SU-DHL-6 (cell line): ENCODE measurements around the gene NNMT.

Experiments used
- EZH2phosphoT487 ChIP-seq: fragments of 200-600 bp; sonication (generic), shearing (Covaris generic); conservative IDR thresholded peaks from 2 replicates; pipeline ENCODE4 v1.6.1; 2018; ENCODE audit warnings: mild to moderate bottlenecking, antibody characterized with exemption, low read length, moderate library complexity, mixed read lengths
- TF ChIP-seq, protein P1 (sequence below): fragments of 200-600 bp; sonication (generic); IDR thresholded peaks from one replicate; pipeline ENCODE4 v1.5.1; 2017; ENCODE audit warnings: antibody characterized with exemption, mild to moderate bottlenecking, low read length, moderate library complexity; ENCODE audit not compliant: insufficient read depth, poor library complexity, severe bottlenecking

DNA sequence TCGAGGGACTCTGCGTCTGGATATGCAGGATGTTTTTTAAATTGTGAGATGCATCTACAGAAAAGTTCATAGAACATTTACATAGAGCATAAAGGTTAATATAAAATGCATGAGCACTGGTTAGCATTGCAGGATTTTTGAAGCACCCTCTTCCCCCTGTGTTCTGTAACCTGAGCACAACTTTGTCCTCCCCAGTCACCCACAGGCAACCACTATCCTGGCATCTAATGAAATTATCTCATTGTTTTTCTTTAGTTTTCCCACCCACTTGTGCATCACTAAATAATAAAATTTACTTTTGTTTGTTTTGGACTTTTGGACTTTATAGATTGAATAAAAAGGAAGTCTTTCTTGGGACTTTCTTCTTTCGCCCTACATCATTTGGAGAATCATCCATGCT lies 10.0 kb upstream of the NNMT start:
- TF ChIP-seq EZH2phosphoT487, result no peak
- TF ChIP-seq, protein P1, sequence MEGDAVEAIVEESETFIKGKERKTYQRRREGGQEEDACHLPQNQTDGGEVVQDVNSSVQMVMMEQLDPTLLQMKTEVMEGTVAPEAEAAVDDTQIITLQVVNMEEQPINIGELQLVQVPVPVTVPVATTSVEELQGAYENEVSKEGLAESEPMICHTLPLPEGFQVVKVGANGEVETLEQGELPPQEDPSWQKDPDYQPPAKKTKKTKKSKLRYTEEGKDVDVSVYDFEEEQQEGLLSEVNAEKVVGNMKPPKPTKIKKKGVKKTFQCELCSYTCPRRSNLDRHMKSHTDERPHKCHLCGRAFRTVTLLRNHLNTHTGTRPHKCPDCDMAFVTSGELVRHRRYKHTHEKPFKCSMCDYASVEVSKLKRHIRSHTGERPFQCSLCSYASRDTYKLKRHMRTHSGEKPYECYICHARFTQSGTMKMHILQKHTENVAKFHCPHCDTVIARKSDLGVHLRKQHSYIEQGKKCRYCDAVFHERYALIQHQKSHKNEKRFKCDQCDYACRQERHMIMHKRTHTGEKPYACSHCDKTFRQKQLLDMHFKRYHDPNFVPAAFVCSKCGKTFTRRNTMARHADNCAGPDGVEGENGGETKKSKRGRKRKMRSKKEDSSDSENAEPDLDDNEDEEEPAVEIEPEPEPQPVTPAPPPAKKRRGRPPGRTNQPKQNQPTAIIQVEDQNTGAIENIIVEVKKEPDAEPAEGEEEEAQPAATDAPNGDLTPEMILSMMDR, result no peak
